ENCODE data around the gene ARMCX1. TPM values are rescaled to one million over a fixed set of nuclear protein-coding genes. Genes with fewer than 3 reads are reported as not detected.

The ARMCX1 gene
- total RNA-seq, 1 donor from 2014 or later: 24.8 TPM

DNA sequence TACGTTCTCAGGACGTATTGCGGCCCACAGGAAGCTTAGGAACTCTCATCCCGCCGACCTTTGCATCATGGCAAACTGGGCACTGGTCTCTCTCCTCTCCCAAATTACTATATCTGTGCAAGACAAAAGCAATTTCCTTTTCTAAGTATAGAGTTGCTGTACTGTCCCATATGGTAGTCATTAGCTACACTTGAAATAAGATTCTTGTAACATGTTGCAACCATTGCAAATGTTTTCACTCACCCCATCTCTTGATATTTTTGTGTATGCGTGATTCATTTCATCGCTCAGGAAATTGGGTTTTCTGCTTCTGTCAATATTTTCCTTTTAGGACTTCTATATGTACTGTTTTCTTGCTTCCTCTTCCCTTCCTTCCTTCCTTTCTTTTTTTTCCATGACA lies 51.7 kb downstream of the ARMCX1 start:
- TF ChIP-seq CTCF (IDR thresholded peaks at IDR 0.05; ENCODE audit: unreplicated experiment): no peak
- Mint-ChIP-seq H3K27ac (no peak overlapping the region), H3K4me1 (peaks cover 16% of the 10 kb centered on the region), H3K36me3 (no peaks in the 10 kb centered on the region), H3K4me3 (no peak overlapping the region), H3K27me3 (ENCODE audit: low read depth) (no peaks in the 10 kb centered on the region), H3K9me3 (peaks cover 7% of the 10 kb centered on the region)
- no peak for DNase-seq (ENCODE audit: low spot score in 2 of 2, unreplicated experiment in 2 of 2)

Other genes with a start within 250 kb of the ARMCX1 start
- gene TIMM8A, start 201.8 kb upstream of the ARMCX1 start, total RNA-seq: 12.2 to 16.7 TPM (median 14.3 TPM) in 3 replicates
- 0.07 to 0.42 TPM (median 0.20 TPM) in 3 replicates for gene BTK, start 164.4 kb upstream of the ARMCX1 start, total RNA-seq
- gene RPL36A, start 159.5 kb upstream of the ARMCX1 start, total RNA-seq: 298 to 311 TPM (median 303 TPM) in 3 replicates
- gene GLA, start 142.6 kb upstream of the ARMCX1 start, total RNA-seq: 23.8 to 25.0 TPM (median 24.2 TPM) in 3 replicates
- gene HNRNPH2, start 142.3 kb upstream of the ARMCX1 start, total RNA-seq: 60.8 to 63.0 TPM (median 61.6 TPM) in 3 replicates
- 29.0 to 30.8 TPM (median 29.4 TPM) in 3 replicates for gene ARMCX4, start 65.1 kb upstream of the ARMCX1 start, total RNA-seq
- 83.1 to 90.4 TPM (median 85.3 TPM) in 3 replicates for gene ARMCX6, start 67.5 kb downstream of the ARMCX1 start, total RNA-seq
- 58.7 to 61.6 TPM (median 59.9 TPM) in 3 replicates for gene ARMCX3, start 72.6 kb downstream of the ARMCX1 start, total RNA-seq
- gene ARMCX2, start 109.3 kb downstream of the ARMCX1 start, total RNA-seq: 110 to 119 TPM (median 116 TPM) in 3 replicates